IPS DF 19.7 (cell line): ENCODE data around the gene MSRB1.
"Not testable (repeated sequence)": the region's sequence is repeated elsewhere in the genome, so short reads cannot be mapped to it uniquely, and the experiment has no call there.

Experiments
- DNase-seq: peaks from one replicate; pipeline ENCODE4 v3.0.0-alpha.2; 2013; ENCODE audit warnings: low read depth, low spot score

MSRB1 gene

GRCh38 chr16:1940273-1941161 is 2.5 kb downstream of the MSRB1 start:
- no peak for DNase-seq

- not testable (repeated sequence) for DNase-seq
Observed at GRCh38 chr16:1939833-1940232, 3.2 kb downstream of the MSRB1 start.

- no peak for DNase-seq
Observed at GRCh38 chr16:1938910-1939309, 4.1 kb downstream of the MSRB1 start.

GRCh38 chr16:1938316-1938715 is 4.7 kb downstream of the MSRB1 start:
- no peak for DNase-seq

- DNase-seq = no peak
Observed at GRCh38 chr16:1936945-1937479, 6.0 kb downstream of the MSRB1 start.

- no peak for DNase-seq
Observed at GRCh38 chr16:1933097-1933661, 9.8 kb downstream of the MSRB1 start.

GRCh38 chr16:1932050-1933028 is 10.7 kb downstream of the MSRB1 start:
- no peak for DNase-seq

- no peak for DNase-seq
Observed at GRCh38 chr16:1930338-1930720, 12.7 kb downstream of the MSRB1 start.

GRCh38 chr16:1929578-1930337 is 13.2 kb downstream of the MSRB1 start:
- DNase-seq = no peak

GRCh38 chr16:1929105-1929504 is 13.9 kb downstream of the MSRB1 start:
- no peak for DNase-seq

- no peak for DNase-seq
Observed at GRCh38 chr16:1926271-1926670, 16.7 kb downstream of the MSRB1 start.

GRCh38 chr16:1924095-1924494 is 18.9 kb downstream of the MSRB1 start:
- DNase-seq = no peak

GRCh38 chr16:1923299-1924034 is 19.5 kb downstream of the MSRB1 start:
- DNase-seq = no peak

- DNase-seq = no peak
Observed at GRCh38 chr16:1922357-1922756, 20.6 kb downstream of the MSRB1 start.

GRCh38 chr16:1920727-1921171 is 22.2 kb downstream of the MSRB1 start:
- DNase-seq = no peak

- not testable (repeated sequence) for DNase-seq
Observed at GRCh38 chr16:1920122-1920521, 22.9 kb downstream of the MSRB1 start.

GRCh38 chr16:1919327-1919998 is 23.5 kb downstream of the MSRB1 start:
- no peak for DNase-seq

- DNase-seq = no peak
Observed at GRCh38 chr16:1918351-1919326, 24.4 kb downstream of the MSRB1 start, which contains the start of gene HS3ST6. TSS of gene HS3ST6 (minus strand) at chr16:1918415. CDS start at chr16:1918323, 92 bp downstream.
